Urothelium cell line (cell line): ENCODE results near the gene OR10S1.
A peak's percentile ranks its signal among the peaks of the same experiment; 100 is the strongest.
"Not testable (repeated sequence)": the region's sequence is repeated elsewhere in the genome, so short reads cannot be mapped to it uniquely, and the experiment has no call there.

ENCODE experiments used
- DNase-seq: peaks from one replicate; pipeline ENCODE4 v3.0.0; 2011; ENCODE audit warnings: low spot score, mixed read lengths
- FAIRE-seq: peaks from 2 replicates; lab custom pipeline; 2011; peaks lifted over from hg19 to GRCh38; lab: Jason Lieb, UNC

Gene OR10S1

GRCh38 chr11:123977731-123978347 is at the start of gene OR10S1:
Gene OR10S1 (minus strand): TSS chr11:123977781. CDS start chr11:123977664, 117 bp downstream.
- FAIRE-seq (no peak), DNase-seq (peak; percentile 5)

DNA sequence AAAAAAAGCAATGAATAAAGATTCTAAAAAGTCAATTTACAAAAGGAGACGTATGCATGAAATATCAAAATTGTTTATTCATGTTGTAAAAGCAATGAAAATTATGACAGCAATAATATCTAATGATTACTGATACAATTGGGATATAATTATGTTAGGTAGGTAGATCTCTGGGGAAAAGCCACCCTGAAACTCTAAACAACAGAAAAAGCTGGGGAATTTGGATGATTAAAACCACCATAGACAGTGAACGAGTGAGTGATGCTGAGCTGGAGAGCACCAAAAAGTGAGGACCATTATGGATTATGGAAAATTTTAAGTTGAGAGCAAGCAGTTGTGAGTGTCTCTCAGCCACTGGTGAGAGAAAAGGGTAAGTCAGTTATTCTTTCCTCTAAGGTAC is 48.9 kb upstream of the OR10S1 start, which contains the start of gene OR10G8:
TSS of gene OR10G8 (plus strand) at position 301 of the 400 bp plus-strand sequence. CDS start 2,825 bp downstream, outside the sequence.
- no peak for FAIRE-seq
- no peak for DNase-seq

GRCh38 chr11:124015837-124016236 is 38.3 kb upstream of the OR10S1 start:
- FAIRE-seq, DNase-seq: not testable (repeated sequence)

DNA sequence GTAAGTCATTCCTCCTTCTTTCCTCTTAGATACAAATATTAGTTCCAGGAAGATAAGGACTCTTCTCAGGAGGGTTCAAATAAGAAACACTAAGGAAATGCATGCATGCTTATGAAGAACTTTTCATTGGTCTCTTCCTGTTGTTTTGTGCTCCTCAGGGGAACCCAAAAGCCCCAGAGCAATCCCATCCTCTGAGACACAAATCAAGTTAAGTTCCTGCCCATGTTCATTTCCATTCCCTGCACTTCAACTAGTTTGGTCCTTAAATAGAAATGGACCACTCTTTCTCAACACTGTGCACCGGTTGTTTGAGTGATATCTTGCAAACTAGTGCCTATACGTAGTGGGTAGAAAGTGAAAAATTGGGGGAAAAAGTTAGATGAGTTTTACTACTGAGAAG is 35.1 kb upstream of the OR10S1 start, which contains the start of gene OR10G4:
TSS of gene OR10G4 (plus strand) at position 301 of the 400 bp plus-strand sequence. CDS start 2,578 bp downstream, outside the sequence.
- FAIRE-seq (no peak), DNase-seq (no peak)

- DNase-seq (no peak), FAIRE-seq (no peak)
Measured at GRCh38 chr11:123995119-123995518, 17.5 kb upstream of the OR10S1 start, which contains the start of gene OR10G6. Gene OR10G6 (minus strand): TSS chr11:123995161. CDS start chr11:123995161, 0 bp downstream.

DNA sequence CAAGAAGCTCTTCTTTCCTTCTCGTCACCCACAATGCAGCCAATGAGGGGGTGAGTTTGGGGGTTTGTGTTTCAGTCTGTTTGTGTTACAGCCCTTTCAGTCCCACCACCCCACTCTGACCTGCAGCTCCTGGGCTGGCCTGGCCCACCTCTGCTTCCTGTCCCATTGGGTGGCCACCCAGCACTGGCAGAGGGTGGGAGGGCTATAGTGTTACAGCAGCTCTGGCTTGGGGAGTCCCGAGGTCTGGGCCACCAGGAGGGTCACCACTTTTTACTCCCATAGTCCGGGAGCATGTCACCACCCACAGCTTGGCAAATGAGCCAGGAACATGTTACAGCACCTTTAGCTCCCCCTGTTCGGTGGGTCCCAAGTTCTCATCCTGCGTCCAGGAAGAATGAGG is 1.7 kb upstream of the OR10S1 start:
- FAIRE-seq (no peak), DNase-seq (no peak)

GRCh38 chr11:123976770-123977560 is 616 bp downstream of the OR10S1 start:
- FAIRE-seq (no peak), DNase-seq (no peak)

GRCh38 chr11:123973816-123974215 is 3.8 kb downstream of the OR10S1 start:
- FAIRE-seq (no peak), DNase-seq (peak; percentile 13)

GRCh38 chr11:123956752-123957151 is 20.8 kb downstream of the OR10S1 start:
- FAIRE-seq (no peak), DNase-seq (no peak)

DNA sequence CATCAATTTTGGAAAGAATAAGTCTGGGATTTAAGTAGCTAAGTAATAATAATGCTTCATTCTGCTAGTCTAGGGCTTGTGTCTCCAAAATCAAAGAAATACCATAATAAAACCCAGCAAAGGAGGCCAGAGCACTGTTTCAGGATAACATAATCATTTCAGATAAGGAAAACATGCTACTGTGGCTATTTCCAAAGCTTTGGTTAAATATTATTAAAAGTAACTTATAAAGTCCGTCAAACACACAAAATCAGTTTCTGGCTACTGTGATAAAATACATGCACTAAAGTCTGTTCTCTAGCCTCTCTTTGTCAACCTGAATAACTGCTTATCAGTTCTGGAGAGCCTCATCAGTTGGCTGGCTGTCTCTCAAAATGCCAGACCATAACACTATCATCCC is 32.4 kb downstream of the OR10S1 start:
- DNase-seq, result no peak
- FAIRE-seq, result no peak

- no peak for DNase-seq
- FAIRE-seq, result no peak
Measured at GRCh38 chr11:123943738-123944137, 33.8 kb downstream of the OR10S1 start, which contains the start of gene OR6T1. Gene OR6T1 (minus strand): TSS chr11:123943838. CDS start chr11:123943838, 0 bp downstream.

- no peak for FAIRE-seq
Measured at GRCh38 chr11:123942413-123942812, 35.2 kb downstream of the OR10S1 start.

DNA sequence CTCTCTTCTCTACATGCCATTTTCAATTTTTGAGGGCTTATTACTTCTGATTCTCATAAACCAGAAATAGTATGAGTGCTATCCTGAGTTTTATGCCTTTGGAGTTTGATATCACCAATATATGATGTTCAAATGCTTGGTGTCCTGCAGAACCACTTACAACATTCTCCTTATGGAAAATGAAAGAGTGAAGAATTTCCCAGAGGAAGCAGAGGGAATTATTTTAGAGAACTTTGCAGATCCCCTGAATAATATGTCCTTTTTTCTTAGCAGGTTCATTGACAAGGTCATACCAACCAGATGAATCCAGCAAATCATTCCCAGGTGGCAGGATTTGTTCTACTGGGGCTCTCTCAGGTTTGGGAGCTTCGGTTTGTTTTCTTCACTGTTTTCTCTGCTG is 38.3 kb downstream of the OR10S1 start, which contains the start of gene OR4D5:
TSS of gene OR4D5 (plus strand) at position 301 of the 400 bp plus-strand sequence. CDS start at position 301, 0 bp downstream.
- FAIRE-seq, result no peak
- DNase-seq, result no peak

More at GRCh38 chr11:123942413-123942812, 35.2 kb downstream of the OR10S1 start:
- DNase-seq, result no peak
